A549 (cell line): ENCODE measurements around the gene PSMB11. TPM values are rescaled to one million over a fixed set of nuclear protein-coding genes. Genes with fewer than 3 reads are reported as not detected.

ENCODE experiments used
- ATAC-seq, 2 experiments: fragments of 200-7000 bp in 1 of 2; fragments of >200 bp in 1 of 2; cut with Nextera tagmentation in 1 of 2; cut with Tn5 transposase in 1 of 2; 3 replicates each; pipeline versions ENCODE4 v1.8.0 to v1.9.1; 2018 to 2020; ENCODE audit warnings: mild to moderate bottlenecking in 1 of 2, moderate library complexity in 1 of 2
- CTCF ChIA-PET: fragments of 300-600 bp; sonication (Branson Sonifier 250); formaldehyde crosslinking; extraction: SDS; loops from one replicate; lab custom pipeline; 2021; ENCODE audit warnings: antibody characterized with exemption, inconsistent platforms; lab: Yijun Ruan, JAX
- POLR2A ChIA-PET: fragments of 350-600 bp; formaldehyde crosslinking; extraction: SDS; loops from one replicate; lab custom pipeline; 2021; ENCODE audit warnings: antibody characterized with exemption, inconsistent platforms; lab: Yijun Ruan, JAX
- DNase-seq, 2 experiments: peaks; one replicate each; pipeline versions ENCODE4 v3.0.0 to v3.0.0-alpha.2; 2011 to 2016; ENCODE audit warnings: low read depth in 1 of 2, low spot score in 1 of 2
- FAIRE-seq: peaks from 2 replicates; lab custom pipeline; 2011; peaks lifted over from hg19 to GRCh38; lab: Jason Lieb, UNC
- H3K27ac ChIP-seq, 2 experiments: fragments of >200 bp; sonication (Bioruptor Twin); formaldehyde crosslinking; 3 replicates each; pipeline ENCODE4 v1.5.1; 2016 to 2017
- H3K4me1 ChIP-seq: fragments of >200 bp; sonication (Bioruptor Twin); formaldehyde crosslinking; 3 replicates; pipeline ENCODE4 v1.6.1; 2016
- H3K4me2 ChIP-seq: fragments of >200 bp; sonication (Bioruptor Twin); formaldehyde crosslinking; 3 replicates; pipeline ENCODE4 v1.6.1; 2016
- H3K4me3 ChIP-seq: fragments of >200 bp; sonication (Bioruptor Twin); formaldehyde crosslinking; 3 replicates; pipeline ENCODE4 v1.5.1; 2016
- H3K9me3 ChIP-seq: fragments of >200 bp; sonication (Bioruptor Twin); formaldehyde crosslinking; 3 replicates; pipeline ENCODE4 v1.6.1; 2016
- ATOH8 ChIP-seq: fragments of 250-450 bp; sonication (Bioruptor Pico); IDR thresholded peaks from 2 replicates; pipeline ENCODE4 v1.5.0; 2020; ENCODE audit warnings: low read depth, mild to moderate bottlenecking, moderate library complexity
- CBX2 ChIP-seq: fragments of 200-600 bp; sonication (generic); IDR thresholded peaks from 2 replicates; pipeline ENCODE4 v1.6.1; 2016; ENCODE audit warnings: low read depth, mild to moderate bottlenecking, borderline replicate concordance
- CEBPB ChIP-seq, 2 experiments: fragments of >200 bp in 1 of 2; sonication (Bioruptor Twin) in 1 of 2; formaldehyde crosslinking in 1 of 2; IDR thresholded peaks; 2 replicates each; pipeline ENCODE4 v1.6.1; 2012 to 2016
- CHD2 ChIP-seq: fragments of 150-350 bp; IDR thresholded peaks from 2 replicates; pipeline ENCODE4 v1.6.1; 2014; ENCODE audit warnings: low read length; ENCODE audit not compliant: partially characterized antibody
- CHD4 ChIP-seq: fragments of 200-600 bp; sonication (generic); IDR thresholded peaks from 2 replicates; pipeline ENCODE4 v1.6.1; 2016; ENCODE audit warnings: antibody characterized with exemption, mild to moderate bottlenecking, borderline replicate concordance
- E2F6 ChIP-seq: IDR thresholded peaks from 2 replicates; pipeline ENCODE4 v1.6.1; 2012; ENCODE audit warnings: low read depth, borderline replicate concordance
- ESRRA ChIP-seq: fragments of 150-350 bp; IDR thresholded peaks from 2 replicates; pipeline ENCODE4 v1.6.1; 2014; ENCODE audit warnings: mild to moderate bottlenecking, low read length, borderline replicate concordance
- FOXS1 ChIP-seq: fragments of 250-450 bp; sonication (Bioruptor Pico); IDR thresholded peaks from 2 replicates; pipeline ENCODE4 v1.5.0; 2020; ENCODE audit warnings: mild to moderate bottlenecking, moderate library complexity
- GATA3 ChIP-seq: IDR thresholded peaks from 2 replicates; pipeline ENCODE4 v1.6.1; 2012; ENCODE audit warnings: borderline replicate concordance
- HES2 ChIP-seq: fragments of >200 bp; sonication (Bioruptor Twin); formaldehyde crosslinking; IDR thresholded peaks from 2 replicates; pipeline ENCODE4 v1.6.1; 2016
- MAX ChIP-seq: IDR thresholded peaks from 2 replicates; pipeline ENCODE4 v1.6.1; 2012
- PHF8 ChIP-seq: fragments of 200-600 bp; sonication (generic); IDR thresholded peaks from 2 replicates; pipeline ENCODE4 v1.6.1; 2016; ENCODE audit warnings: low read depth, mild to moderate bottlenecking, antibody characterized with exemption, moderate library complexity, borderline replicate concordance
- POLR2A ChIP-seq: IDR thresholded peaks from 2 replicates; pipeline ENCODE4 v1.6.1; 2012; ENCODE audit warnings: mild to moderate bottlenecking, low read length
- RARB ChIP-seq: fragments of 250-450 bp; sonication (Bioruptor Pico); IDR thresholded peaks from 2 replicates; pipeline ENCODE4 v1.8.0; 2021; ENCODE audit warnings: mild to moderate bottlenecking, moderate library complexity
- RFX5 ChIP-seq: fragments of 450-650 bp; IDR thresholded peaks from 2 replicates; pipeline ENCODE4 v1.7.1; 2014; ENCODE audit warnings: antibody characterized with exemption, mild to moderate bottlenecking, moderate library complexity
- RNF2 ChIP-seq: fragments of 200-600 bp; sonication (generic); IDR thresholded peaks from 2 replicates; pipeline ENCODE4 v1.6.1; 2016; ENCODE audit warnings: low read depth, mild to moderate bottlenecking, antibody characterized with exemption, moderate library complexity, borderline replicate concordance
- SMC3 ChIP-seq: fragments of >200 bp; sonication (Bioruptor Twin); formaldehyde crosslinking; IDR thresholded peaks from 3 replicates; pipeline ENCODE4 v1.6.1; 2018; ENCODE audit warnings: inconsistent platforms
- SREBF2 ChIP-seq: fragments of 450-650 bp; IDR thresholded peaks from 2 replicates; pipeline ENCODE4 v1.6.1; 2014; ENCODE audit warnings: mild to moderate bottlenecking, moderate library complexity
- TP53 ChIP-seq: fragments of 250-450 bp; sonication (Bioruptor Pico); IDR thresholded peaks from 2 replicates; pipeline ENCODE4 v1.5.0; 2021; ENCODE audit warnings: mild to moderate bottlenecking, moderate library complexity
- USF2 ChIP-seq: fragments of 450-650 bp; IDR thresholded peaks from 2 replicates; pipeline ENCODE4 v1.6.1; 2014; ENCODE audit warnings: antibody characterized with exemption
- ZC3H11A ChIP-seq: fragments of 450-650 bp; IDR thresholded peaks from 2 replicates; pipeline ENCODE4 v1.6.1; 2014; ENCODE audit warnings: antibody characterized with exemption, mild to moderate bottlenecking
- ZFP36 ChIP-seq: fragments of 450-650 bp; IDR thresholded peaks from 2 replicates; pipeline ENCODE4 v1.6.1; 2014; ENCODE audit warnings: borderline replicate concordance; ENCODE audit not compliant: partially characterized antibody
- ZSCAN20 ChIP-seq: fragments of 250-450 bp; sonication (Bioruptor Pico); IDR thresholded peaks from 2 replicates; pipeline ENCODE4 v1.8.0; 2022; ENCODE audit warnings: mild to moderate bottlenecking, moderate library complexity
- WGBS: methylation state at CpG from one replicate; pipeline ENCODE4 v1.1.6; 2017; ENCODE audit errors: missing lambda C conversion rate; 5-methylcytosine and 5-hydroxymethylcytosine counted together
- polyA plus RNA-seq, 4 experiments: library from polyadenylated mRNA; depleted of rRNA in 3 of 4; stranded (reverse); fragments of >200 nt; fragmentation: RNase III in 1 of 4; extraction: RNeasy Plus Mini Kit Qiagen cat#74134 plus additional on column Dnase treatment in 1 of 4; gene quantifications; 2 replicates in 3 of 4; 3 replicates in 1 of 4; pipeline ENCODE4 v1.2.3, GENCODE V29; 2011 to 2017

The PSMB11 gene
- polyA plus RNA-seq, 2 of the 4 experiments (the other 2 are of a cell fraction): not detected

GRCh38 chr14:23066368-23066767 is 24.4 kb downstream of the PSMB11 start:
- ChIA-PET POLR2A (interaction anchor here (1.0 kb wide), 1 partner anchor 28 kb away, joined by 3 read pairs; the partner anchor contains the start of gene ACIN1), CTCF (interaction anchor here (1.3 to 33.8 kb wide), 7 partner anchors 7 to 78 kb away, joined by 3 to 1206 read pairs (median 64); partner anchors contain the start of genes AJUBA and CDH24)
- FAIRE-seq (no peak), DNase-seq (no peak), ATAC-seq (no peak)
- Histone ChIP-seq H3K4me1 (peaks cover 41% of the 10 kb centered on the region), H3K9me3 (no peaks in the 10 kb centered on the region), H3K27ac (no peak overlapping the region), H3K4me2 (no peak overlapping the region), H3K4me3 (no peak overlapping the region)
- 89% methylated on average over 3 of the region's 3 CpGs for WGBS
- TF ChIP-seq ESRRA: no peak
- no peak for TF ChIP-seq MAX
- no peak for TF ChIP-seq ZFP36
- no peak for TF ChIP-seq RNF2
- TF ChIP-seq USF2: no peak
- no peak for TF ChIP-seq CHD2
- TF ChIP-seq TP53 (CRISPR knock-in tag): no peak
- TF ChIP-seq RARB (CRISPR knock-in tag): no peak
- TF ChIP-seq CBX2: no peak
- TF ChIP-seq HES2: no peak
- no peak for TF ChIP-seq POLR2A
- TF ChIP-seq FOXS1 (CRISPR knock-in tag): no peak
- no peak for TF ChIP-seq PHF8

- WGBS: 93% methylated on average over 19 of the region's 23 CpGs
- TF ChIP-seq ZFP36 (no peak), SMC3 (no peak), RFX5 (no peak), SREBF2 (no peak), ATOH8 (CRISPR knock-in tag) (no peak), POLR2A (no peak), E2F6 (no peak), ZSCAN20 (CRISPR knock-in tag) (no peak), PHF8 (no peak), GATA3 (no peak), TP53 (CRISPR knock-in tag) (no peak), MAX (no peak), CHD4 (no peak), CEBPB (IDR thresholded peaks at IDR 0.05) (no peak), RARB (CRISPR knock-in tag) (no peak), FOXS1 (CRISPR knock-in tag) (no peak), ZC3H11A (no peak)
- FAIRE-seq (no peak), ATAC-seq (no peak), DNase-seq (no peak)
- H3K4me1 ChIP-seq: peaks cover 40% of the 10 kb centered on the region
- H3K4me2 ChIP-seq: no peak overlapping the region
- ChIA-PET POLR2A (no interaction called here), CTCF (interaction anchor here (1.2 to 33.8 kb wide), 14 partner anchors 8 to 510 kb away, joined by 3 to 1206 read pairs (median 22); partner anchors contain the start of genes ACIN1, AJUBA, C14orf119 and CDH24)
- H3K4me3 ChIP-seq: no peak overlapping the region
- H3K27ac ChIP-seq: no peak overlapping the region
- no peaks in the 10 kb centered on the region for H3K9me3 ChIP-seq
Measured at GRCh38 chr14:23066855-23067744, 25.1 kb downstream of the PSMB11 start.
